Measurements from ENCODE around the gene SIK1.
"Not testable (repeated sequence)": the region's sequence is repeated elsewhere in the genome, so short reads cannot be mapped to it uniquely, and the experiment has no call there.

The SIK1 gene

DNA sequence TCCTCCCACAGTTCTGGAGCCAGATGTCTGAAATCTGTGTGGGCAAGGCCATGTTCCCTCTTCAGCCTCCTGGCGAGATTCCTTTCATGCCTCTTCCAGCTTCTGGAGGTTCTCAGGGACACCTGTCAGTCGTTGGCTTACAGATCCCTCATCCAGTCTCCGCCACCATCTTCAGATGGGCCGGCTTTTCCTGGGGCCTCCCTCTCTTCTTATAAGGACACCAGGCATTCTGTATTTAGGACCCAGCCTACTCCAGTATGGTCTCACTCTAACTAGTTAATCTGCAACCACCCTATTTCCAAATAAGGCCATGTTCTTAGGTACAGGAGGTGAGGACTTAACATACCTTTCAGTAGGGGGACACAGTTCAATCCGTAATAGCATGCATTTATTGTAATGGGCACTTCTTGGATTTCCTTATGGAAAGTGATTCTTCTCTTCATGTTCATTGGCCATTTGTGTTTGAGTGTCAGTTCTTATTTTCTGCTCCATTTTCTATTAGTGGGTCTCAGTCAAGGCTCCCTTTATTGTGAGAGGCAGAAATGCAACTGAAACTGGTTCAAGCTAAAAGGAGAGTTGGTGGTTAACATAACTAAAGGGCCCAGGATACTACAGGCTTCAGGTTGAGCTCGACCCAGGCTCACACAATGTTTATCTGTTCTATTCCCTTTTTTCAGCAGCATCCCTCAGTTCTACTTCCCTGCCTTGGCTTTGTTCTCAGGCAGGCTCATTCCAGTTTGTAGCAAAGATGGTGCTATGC lies 12.6 kb upstream of the SIK1 start:
- DNase-seq (ENCODE audit: low read depth), result not testable (repeated sequence)

DNA sequence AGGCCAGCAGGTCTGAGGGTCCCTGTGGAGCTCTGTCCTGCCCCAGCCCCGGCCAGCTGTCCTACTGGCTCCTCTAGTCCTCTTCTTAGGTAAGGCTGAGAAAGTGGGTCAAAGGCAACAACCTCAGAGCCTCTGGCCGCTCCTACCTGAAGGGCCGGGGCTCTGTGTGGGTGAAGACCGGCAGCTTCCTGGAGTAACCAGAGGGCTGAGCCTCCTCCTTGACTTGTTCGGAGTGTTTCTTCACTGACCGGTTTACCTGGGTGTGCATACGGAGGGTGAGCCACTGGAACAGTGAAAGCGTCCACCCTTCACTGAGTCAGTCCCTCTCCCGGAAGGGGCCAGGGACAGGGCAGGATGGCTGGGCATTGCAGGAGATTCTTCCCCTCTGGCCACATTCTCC lies 9.3 kb upstream of the SIK1 start:
- DNase-seq (ENCODE audit: low read depth), result not testable (repeated sequence)

DNA sequence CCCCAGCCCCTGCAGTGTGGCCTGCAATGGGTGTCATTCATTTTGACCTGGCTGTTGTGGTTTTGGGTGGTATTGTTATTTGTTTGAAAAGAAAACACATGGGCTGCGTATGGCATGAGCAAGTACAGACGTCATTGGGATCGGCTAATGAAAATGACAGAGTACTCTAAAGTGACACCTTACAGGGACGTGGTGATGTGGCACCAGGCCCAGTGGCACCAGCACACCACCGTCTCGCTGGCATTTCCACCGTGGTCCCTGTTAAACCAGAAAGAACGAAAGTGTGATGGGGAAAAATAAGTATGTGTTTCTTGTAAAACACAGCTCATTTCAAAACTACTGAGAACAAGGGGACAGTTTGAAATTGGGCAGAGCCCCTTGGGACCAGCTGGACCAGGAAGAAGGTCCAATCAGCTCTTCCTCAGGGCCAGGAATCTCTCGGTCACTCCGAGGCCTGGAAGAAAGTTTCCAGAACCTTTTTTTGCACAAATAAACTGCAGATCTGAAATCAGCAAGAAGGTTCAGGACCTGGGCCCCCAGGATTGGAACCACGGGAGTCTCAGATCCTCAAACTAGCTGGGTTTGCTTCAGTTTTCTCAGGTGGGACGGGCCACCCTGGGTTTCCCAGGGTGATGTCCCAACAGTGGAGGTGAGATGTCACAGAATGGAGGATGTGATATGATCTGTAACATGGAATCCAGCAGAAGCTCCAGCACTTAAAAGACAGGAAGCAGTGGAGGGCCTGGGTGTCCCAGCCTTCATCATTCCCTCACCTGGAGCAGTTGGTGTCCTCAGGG lies 6.6 kb upstream of the SIK1 start:
- DNase-seq (ENCODE audit: low read depth), result not testable (repeated sequence)

DNA sequence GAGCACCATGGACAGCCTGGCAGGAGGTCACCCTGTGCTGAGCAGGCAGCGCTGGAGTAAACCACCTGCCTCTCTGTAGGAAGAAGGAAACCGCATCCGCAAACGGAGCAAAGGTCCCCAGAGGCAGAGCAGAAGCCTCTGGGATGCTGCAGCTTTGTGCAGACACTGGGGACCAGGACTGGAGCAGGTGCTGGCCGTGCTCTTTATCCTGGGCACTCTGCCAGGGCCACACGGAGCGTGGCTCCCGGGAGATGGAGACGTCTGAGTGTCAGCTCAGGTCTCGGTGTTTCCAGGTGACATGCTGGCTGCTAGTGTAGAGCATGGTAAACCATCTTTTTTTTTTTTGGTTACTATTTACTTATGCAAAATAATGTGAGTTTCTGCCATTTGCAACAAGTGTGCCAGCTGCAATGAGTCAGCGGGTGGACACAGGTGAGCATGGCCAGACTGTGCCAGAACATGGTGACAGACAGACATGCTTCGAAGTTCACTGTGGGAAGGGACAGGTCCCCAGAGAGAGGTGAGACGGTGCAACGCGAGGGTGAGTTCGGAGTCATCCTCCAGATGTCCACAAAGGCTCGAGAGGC lies 4.0 kb upstream of the SIK1 start:
- not testable (repeated sequence) for DNase-seq (ENCODE audit: low read depth)

DNA sequence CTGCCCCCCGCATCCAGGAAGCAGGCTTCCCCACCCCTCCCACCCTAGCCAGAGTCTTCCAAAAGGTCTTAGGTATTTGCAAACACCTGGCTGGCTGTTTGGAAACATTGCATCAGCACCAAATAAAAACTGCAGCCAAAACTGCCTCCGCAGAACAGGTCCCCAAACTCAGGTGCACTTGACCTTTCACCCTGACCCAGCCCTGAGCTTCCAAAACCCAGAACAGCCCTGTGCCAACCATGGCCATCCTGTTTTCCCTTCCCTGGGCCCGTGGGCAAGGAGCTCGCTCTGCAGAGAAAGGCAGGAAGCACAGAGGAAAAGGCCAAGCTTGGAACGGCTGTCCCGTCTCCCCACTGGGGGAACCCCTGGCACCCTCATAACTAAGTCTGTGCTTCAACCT lies 2.0 kb upstream of the SIK1 start:
- not testable (repeated sequence) for DNase-seq (ENCODE audit: low read depth)

DNA sequence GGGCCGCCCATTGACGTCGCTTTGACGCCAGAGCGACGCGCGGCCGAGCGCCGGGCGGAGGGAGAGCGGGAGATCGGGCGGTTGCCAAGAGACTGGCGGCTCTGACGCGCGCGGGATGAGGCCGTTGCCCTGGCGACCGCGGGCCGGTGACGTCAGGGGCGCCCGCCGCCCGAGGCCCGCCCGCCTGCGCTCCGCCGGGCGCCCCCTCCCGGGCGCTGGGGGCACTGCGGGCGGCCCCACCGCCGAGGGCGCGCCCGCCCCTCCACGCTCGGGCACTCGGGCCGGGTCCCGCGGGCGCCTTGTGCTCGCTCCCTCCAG lies 270 bp upstream of the SIK1 start:
- not testable (repeated sequence) for DNase-seq (ENCODE audit: low read depth)

DNA sequence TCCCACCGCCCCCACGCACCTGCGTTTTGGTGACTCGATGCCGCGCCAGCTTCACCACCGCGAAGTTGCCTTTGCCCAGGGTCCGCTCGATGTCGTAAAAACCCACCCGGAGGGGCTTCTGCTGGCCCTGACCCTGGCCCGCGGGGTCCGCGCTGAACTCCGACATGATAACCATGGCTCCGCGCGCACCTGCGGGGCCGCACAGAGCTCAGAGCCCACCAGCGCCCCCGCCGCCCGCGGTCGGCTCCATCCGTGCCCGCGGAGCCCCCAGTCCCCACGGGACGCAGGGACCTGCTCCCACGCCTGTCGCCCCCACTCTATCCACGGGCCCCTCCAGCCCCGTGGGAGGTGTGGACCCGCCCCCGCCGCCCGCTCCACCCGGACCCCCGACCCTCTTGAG lies 927 bp downstream of the SIK1 start:
- not testable (repeated sequence) for DNase-seq (ENCODE audit: low read depth)

DNA sequence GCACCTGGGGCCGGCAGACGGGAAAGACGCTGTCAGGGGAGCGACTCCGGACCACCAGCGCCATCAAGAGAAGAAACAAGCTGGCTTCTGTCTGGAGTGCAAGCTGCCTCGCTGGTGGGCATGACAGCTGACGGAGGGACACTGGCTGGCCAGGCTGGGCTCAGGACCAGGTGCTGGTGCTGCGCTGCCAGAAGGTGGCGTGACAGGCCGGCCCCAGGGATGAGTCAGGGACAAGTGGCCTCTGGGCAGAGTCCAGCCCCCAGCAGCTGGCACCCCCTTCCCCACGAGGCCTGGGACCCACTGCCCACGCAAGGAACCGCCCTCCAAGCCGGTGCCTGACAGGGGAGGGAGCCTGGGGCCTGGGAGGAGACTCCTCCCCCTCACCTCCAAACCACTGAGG lies 7.5 kb downstream of the SIK1 start:
- not testable (repeated sequence) for DNase-seq (ENCODE audit: low read depth)

DNA sequence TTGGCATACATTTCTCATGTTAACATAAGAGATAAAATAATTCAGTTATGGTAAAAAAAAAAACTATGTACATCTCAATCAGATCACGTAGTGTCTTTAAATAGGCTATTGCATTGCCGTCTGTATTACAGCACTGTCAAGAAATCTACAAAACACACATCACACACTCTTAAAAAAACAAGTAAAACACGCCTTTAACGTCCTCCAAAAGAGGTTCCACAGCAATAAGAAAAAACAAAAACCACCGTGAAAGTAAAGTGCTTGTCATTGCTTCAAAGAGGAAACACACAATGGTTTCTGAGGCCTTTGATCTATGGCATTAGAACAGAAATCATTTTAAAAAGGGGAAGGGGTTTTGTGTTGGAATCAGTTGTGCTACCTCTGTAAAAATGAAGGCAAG lies 12.4 kb downstream of the SIK1 start:
- not testable (repeated sequence) for DNase-seq (ENCODE audit: low read depth)

DNA sequence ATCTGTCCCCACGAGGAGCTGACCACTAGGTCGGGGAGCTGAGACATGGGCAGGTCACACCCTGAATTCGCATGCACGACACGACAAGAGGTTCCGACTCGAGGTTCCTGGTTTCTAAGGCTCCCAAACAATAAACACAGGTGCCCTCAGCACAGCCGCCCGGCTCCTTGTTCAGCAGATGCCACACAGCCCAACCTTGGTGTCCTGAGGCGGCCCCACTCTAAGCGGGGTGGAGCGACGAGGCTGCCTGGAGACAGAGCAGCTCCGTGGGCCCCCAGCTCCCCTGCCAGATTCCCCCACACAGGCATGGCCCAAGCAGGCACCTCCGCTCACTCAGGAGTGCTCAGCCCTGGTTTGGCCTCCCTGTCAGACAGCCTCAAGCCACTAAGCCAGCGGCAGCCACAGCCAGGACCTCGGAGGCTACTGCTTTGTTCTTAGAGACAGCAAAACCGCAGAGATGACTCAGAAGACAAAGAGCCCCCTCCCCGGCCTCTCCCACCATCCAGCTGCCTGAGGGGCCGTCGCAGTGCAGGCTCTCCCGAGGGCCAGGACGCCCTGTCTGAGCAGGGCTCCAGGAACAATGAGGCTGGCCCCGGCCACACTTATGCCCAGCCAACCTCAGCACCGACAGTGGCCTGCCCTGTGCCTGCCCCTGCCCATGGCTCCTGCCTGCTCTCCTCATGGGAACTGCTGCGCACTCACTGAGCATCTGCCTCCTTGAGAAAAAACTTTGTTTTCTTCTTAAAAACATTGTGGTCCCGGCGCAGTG lies 14.7 kb downstream of the SIK1 start:
- not testable (repeated sequence) for DNase-seq (ENCODE audit: low read depth)

DNA sequence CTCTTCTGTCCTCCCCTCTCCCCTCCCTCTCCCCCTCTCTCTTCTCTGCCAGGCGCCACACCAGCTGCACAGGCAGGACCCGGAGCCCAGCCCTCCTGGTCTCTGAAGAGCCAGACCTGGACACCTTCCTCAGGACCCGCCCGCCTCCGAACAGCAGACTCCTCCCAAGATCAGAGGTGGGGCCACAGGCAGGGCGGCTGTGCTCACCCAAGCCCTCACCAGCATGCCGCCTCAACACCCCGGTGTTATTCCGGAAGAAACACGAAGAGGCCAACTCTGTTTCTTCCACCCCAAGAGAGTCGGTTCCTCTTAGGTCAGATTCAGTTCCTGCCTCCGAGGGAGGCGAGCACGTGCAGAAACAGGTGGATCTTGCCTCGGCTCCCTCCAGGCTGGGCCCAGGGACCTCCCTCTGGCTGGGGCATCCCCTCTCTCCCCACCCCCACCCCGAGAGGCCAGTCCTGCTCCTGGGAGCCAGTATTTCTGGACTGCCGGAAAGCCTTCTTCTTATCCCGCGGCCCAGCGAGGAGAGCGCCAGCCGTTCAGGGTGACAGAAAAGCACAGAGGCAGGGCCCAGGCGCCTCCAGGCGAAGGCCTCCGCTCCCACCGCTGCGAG lies 16.4 kb downstream of the SIK1 start:
- DNase-seq (ENCODE audit: low read depth), result not testable (repeated sequence)

DNA sequence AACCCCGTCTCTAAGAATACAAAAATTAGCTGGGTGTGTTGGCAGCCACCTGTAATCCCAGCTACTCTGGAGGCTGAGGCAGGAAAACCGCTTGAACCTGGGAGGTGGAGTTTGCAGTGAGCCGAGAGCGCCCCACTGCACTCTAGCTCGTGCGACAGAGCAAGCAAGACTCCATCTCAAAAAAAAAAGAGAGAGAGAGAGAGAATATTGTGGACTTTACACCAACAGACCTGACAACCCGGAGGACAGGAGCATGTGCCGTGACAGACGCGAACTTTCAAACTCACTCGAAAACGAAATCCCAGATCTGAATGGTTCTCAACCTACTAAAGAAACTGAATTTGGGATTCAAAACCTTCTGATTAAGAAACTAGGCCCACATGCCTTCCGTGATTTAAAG lies 19.8 kb downstream of the SIK1 start:
- not testable (repeated sequence) for DNase-seq (ENCODE audit: low read depth)

DNA sequence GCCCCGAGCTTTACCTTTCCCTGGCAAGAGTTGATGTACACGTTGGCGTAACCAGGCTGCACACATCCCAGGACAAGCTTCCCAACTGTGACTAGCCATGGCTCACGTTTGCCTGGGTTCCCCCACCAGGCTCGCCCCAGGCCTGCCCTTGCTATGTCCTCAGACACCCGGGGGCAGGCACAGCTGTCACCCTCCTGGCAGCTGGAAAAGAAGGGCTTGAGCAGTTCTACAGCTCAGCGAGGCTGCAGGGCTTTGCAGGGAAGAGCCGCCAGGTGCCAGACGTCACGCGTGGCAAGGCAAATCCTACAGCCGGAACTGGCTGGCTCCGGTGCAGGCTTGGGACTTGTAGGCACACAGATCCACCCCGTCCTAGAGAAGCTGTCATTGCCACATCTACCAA lies 22.5 kb downstream of the SIK1 start:
- DNase-seq (ENCODE audit: low read depth), result not testable (repeated sequence)

DNA sequence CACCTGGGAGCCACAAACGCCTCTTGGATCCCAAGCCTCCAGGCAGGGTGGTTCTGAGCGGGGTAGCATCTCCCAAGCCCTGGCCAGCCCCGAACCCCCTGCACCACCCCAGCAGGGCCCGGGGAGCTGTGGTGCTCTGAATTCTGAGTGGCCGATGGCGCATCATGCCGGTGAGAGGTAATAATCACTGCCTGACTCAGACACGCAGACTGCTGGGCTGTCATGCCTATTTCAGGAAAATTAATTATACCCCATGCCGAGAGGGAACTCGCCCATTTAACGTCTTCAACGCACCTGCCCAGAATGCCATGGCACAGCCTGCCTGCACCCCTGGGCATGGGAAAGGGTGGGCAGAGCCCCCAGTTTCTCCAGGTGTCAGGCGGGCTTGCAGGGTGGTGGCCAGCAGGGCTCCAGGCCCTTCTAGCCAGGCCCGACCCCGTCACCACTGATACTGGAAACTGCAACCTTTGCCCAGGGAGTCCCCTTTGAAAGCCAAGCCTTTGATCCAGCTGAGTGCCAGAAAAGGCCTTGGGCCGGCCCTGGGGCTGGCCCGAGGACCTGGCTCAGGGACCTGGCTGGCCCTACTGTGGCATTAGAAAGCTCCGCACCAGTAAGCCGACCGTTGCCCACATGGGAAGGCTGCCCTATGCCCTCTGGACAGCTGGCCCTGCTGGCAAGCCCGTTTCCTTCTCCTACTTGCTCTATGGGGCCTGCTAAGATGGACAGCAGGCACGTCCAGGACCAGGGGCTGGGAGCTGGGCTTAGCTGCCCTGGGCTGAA lies 23.1 kb downstream of the SIK1 start:
- not testable (repeated sequence) for DNase-seq (ENCODE audit: low read depth)

DNA sequence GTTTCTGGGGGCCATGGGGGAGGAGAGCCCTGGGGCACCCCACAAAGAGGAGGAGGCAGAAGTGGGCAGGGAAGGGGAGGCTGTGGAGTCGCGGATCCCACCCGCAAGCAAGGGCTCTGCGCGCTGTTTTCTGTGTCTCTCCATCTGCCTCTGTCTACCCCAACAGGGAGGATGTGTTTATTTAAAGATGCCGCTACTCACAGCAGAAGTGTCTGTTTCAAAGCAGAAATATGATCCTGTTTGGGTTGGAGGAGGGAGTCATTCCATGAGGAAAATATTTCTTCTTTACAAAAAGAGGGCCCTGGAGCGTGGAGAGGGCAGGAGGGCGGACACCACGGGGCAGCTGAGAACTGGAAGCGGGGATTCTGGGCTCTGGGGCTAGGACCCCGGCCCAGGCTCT lies 25.8 kb downstream of the SIK1 start:
- DNase-seq (ENCODE audit: low read depth), result not testable (repeated sequence)

DNA sequence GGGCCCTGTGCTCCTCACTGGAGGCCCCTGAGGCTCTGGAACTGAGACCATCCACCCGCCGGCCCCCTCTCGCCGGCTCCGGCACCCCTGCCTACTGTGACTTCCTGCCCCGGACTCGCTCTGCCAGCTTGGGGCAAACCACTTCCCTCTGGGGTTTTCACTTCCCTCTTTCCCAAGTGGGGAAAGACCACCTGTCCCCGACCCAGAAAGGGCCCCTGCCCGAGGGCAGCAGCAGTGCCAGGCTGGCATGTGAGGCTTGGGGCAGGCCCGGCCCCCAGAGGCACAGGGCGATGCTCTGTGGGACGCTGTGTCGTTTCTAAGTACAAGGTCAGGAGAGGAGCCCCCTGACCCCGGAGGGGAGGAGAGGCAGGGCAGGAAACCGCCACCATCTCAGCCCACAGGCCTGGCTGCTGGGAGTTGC lies 27.3 kb downstream of the SIK1 start:
- DNase-seq (ENCODE audit: low read depth), result not testable (repeated sequence)

DNA sequence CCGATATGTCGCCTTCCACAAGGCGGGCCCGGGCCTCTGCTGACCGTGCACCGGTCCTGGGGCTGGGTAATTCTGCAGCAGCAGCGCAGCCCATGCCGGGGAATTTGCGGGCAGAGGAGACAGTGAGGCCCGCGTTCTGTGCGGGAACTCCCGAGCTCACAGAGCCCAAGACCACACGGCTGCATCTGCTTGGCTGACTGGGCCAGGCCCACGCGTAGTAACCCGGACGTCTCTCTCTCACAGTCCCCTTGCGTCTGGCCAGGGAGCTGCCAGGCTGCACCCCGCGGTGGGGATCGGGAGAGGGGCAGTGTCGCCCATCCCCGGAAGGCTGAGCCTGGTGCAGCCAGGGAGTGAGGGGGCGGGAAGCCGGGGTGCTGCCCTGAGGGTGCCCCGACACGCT lies 27.8 kb downstream of the SIK1 start:
- DNase-seq (ENCODE audit: low read depth), result not testable (repeated sequence)

DNA sequence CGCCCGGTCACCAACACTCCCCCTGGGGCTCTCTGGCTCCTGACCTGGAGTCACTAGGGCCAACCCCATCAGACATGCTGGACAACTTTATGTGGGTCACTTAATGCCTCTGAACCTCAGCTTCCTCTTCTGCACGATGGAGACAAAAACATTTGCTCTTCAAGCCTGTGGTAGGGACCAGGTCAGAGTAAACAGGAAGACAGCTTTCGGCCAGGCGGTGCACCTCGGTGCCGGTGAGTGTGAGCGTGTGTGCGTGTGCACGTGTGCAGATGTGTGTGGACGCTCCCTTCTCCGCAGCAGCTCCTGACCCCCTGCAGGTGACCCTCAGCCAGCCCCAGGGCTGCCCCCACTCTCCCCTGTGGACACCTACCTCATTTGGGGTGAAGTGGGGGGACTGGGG lies 28.4 kb downstream of the SIK1 start:
- DNase-seq (ENCODE audit: low read depth), result not testable (repeated sequence)

DNA sequence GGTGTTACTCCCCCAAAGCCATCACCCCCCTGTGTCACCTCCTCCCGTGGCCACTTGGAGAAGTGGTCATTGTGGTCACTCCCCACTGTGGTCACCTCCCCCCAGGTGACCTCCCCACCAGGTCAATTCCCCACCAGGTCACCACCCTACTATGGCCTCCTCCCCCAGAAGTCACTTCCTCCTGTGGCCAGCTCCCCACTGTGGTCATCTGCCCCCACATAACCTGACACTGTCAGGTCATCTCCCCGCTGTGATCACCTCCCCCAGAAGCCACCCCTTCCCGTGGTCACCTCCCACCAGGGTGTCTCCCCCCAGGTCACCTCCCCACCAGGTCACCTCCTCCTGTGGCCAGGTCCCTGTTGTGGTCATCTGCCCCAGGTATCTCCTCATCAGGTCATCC lies 28.9 kb downstream of the SIK1 start:
- not testable (repeated sequence) for DNase-seq (ENCODE audit: low read depth)

DNA sequence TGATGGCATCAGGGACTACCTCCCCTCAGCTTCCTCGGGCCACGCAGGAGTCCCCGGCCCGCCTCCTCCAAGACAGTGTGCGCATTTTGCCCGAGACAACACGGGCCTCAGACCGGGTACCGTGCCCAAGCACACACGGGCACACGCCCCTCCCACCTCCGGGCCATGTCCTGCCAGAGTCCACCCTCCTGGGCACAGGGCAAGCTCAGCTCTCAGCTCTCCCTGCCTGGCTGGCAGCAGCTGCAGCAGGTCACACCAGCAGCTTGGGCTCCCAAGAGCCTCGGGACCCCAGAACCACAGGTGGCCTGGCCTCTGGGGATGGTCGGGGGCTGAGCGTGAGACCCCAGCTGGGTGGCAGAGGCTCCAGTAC lies 29.5 kb downstream of the SIK1 start:
- not testable (repeated sequence) for DNase-seq (ENCODE audit: low read depth)

All from fibroblast of the conjunctiva (primary cell).